ENCODE measurements around the gene PHYKPL.
A peak's percentile ranks its signal among the peaks of the same experiment; 100 is the strongest.

Gene PHYKPL

DNA sequence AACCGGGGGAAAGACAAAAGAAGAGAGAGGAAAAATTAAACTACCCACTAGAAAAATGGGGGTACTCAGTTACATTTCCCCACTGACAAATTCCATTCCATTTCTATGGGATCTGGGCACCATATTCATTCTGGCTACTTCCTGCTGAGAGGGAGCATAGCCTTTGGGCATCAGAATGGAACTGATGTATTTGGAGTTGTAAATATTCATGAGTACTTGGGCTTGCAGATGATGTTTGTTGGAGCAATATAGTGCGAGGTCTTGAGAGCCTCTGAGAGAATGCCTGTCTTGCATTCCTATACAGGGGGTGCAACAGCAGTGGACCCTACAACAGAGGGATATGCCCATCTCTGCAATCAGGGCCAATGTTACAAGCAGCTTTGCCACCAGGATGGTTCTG is 62.1 kb downstream of the PHYKPL start:
- H3K4me1 Mint-ChIP-seq = no peaks in the 10 kb centered on the region

GRCh38 chr5:178165581-178165980 is 67.0 kb downstream of the PHYKPL start:
- DNase-seq (ENCODE audit: low spot score in 2 of 2) (no peak), ATAC-seq (replicated peaks; ENCODE audit: extremely low read depth, poor library complexity, severe bottlenecking) (no peak)
- H3K4me3 Mint-ChIP-seq = no peak overlapping the region
- H3K4me1 Mint-ChIP-seq = peaks cover 7% of the 10 kb centered on the region
- no peak overlapping the region for H3K27ac Mint-ChIP-seq (ENCODE audit: low read depth)
- H3K9me3 Mint-ChIP-seq = no peaks in the 10 kb centered on the region
- no peaks in the 10 kb centered on the region for H3K36me3 Mint-ChIP-seq (ENCODE audit: insufficient read depth)
- H3K27me3 Mint-ChIP-seq = peaks cover 39% of the 10 kb centered on the region

More for the DNA sequence above, 62.1 kb downstream of the PHYKPL start:
- Mint-ChIP-seq H3K36me3 (ENCODE audit: insufficient read depth) (no peaks in the 10 kb centered on the region), H3K9me3 (no peaks in the 10 kb centered on the region), H3K27ac (ENCODE audit: low read depth) (no peak overlapping the region), H3K4me3 (no peak overlapping the region), H3K27me3 (peaks cover 8% of the 10 kb centered on the region)
- ATAC-seq (replicated peaks; ENCODE audit: extremely low read depth, poor library complexity, severe bottlenecking) (no peak), DNase-seq (ENCODE audit: low spot score in 2 of 2) (no peak)

DNA sequence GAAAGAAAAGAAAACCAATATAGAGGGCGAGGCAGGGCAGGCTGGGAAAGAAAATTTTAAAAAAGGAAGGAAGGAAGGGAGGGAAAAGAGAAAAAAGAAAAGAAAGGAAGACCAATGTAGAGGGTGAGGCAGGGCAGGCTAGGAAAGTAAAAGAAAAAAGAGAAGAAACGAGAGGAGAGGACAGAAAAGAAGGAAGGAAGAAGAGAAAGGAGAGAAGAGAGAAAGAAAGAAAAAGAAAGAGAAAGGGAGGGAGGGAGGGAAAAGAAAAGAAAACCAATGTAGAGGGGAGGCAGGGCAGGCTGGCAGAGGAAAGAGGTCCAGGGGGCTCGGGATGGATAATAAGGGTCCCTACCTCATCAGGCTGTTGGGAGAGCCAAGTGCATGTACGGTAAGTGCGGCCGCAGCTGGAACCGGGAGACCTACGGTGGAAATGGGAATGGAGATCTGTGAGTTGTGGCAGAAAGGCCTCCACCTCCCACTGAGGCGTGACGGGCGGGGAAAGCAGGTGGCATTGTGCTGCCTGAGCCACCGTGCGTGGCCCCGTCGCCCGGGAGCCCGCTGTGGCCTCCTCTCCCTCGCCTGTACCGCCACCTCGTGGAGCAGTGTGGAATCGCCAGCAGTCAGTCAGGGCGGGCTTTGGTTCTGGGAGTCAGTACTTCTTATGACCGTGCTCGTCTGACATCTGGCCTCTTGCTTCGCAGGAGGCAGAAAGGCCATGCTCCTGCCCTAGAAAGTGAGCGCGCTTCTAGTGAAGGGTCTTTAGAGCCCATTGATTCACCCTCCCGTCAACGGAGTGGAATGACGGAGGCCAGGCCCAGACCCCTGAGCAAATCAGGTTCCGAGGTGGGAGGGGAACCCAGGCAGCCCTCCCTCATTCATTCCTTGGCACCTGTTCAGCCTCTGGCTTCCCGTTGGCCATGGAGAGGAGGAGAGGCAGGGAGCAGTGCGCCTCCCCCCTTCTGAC is 68.5 kb downstream of the PHYKPL start:
- no peak overlapping the region for H3K4me3 Mint-ChIP-seq
- peak; percentile 97 for ATAC-seq (replicated peaks; ENCODE audit: extremely low read depth, poor library complexity, severe bottlenecking)
- H3K27me3 Mint-ChIP-seq = peaks cover 31% of the 10 kb centered on the region
- H3K27ac Mint-ChIP-seq (ENCODE audit: low read depth) = peak overlapping the region; percentile 45
- peak; percentile 89 to 98 for DNase-seq (ENCODE audit: low spot score in 2 of 2)
- no peaks in the 10 kb centered on the region for H3K9me3 Mint-ChIP-seq
- peaks cover 7% of the 10 kb centered on the region for H3K4me1 Mint-ChIP-seq
- no peaks in the 10 kb centered on the region for H3K36me3 Mint-ChIP-seq (ENCODE audit: insufficient read depth)

DNA sequence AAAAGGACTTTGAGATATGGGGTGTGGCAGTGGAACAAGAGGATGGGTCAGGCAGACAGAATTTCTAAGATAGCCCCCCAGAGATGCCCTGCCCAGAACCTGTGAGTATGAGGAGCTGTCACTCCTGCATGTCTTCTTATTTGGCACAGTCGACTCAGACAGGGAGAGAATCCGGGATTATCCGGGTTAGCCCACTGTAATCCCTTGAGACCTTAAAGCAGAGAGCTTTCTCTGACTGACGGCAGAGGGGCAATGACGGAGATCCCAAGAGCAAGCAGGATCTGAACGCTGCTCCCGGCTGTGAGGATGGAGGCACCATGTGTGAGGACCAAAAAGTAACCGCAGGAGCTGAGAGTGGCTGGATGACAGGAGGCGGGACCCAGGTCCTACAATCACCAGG is 70.1 kb downstream of the PHYKPL start:
- no peak for ATAC-seq (replicated peaks; ENCODE audit: extremely low read depth, poor library complexity, severe bottlenecking)
- Mint-ChIP-seq H3K4me1 (peaks cover 7% of the 10 kb centered on the region), H3K36me3 (ENCODE audit: insufficient read depth) (no peaks in the 10 kb centered on the region), H3K27ac (ENCODE audit: low read depth) (no peak overlapping the region), H3K9me3 (no peaks in the 10 kb centered on the region), H3K4me3 (no peak overlapping the region), H3K27me3 (peaks cover 31% of the 10 kb centered on the region)
- no peak for DNase-seq (ENCODE audit: low spot score in 2 of 2)

DNA sequence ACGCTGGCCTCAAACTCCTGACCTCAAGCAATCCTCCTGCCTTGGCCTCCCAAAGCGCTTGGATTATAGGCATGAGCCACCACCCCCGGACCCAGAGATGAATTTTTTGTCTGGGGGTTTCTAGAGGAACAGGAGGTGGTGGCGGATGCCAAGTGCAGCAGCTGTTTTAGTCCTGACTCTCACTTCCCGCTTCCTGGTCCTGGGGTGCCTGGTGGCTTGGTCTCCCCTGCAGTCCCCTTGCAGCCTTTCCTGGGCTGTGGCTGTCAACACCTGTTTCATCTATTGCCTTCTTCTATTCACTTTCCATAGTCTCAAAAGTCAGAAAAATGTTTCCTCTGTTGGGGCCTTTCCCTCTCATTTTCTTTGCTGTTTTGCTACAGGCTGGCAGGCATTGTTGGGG is 72.4 kb downstream of the PHYKPL start:
- H3K4me1 Mint-ChIP-seq = peaks cover 7% of the 10 kb centered on the region
- H3K9me3 Mint-ChIP-seq = no peaks in the 10 kb centered on the region
- ATAC-seq (replicated peaks; ENCODE audit: extremely low read depth, poor library complexity, severe bottlenecking) = no peak
- H3K36me3 Mint-ChIP-seq (ENCODE audit: insufficient read depth) = no peaks in the 10 kb centered on the region
- H3K27ac Mint-ChIP-seq (ENCODE audit: low read depth) = no peak overlapping the region
- peaks cover 31% of the 10 kb centered on the region for H3K27me3 Mint-ChIP-seq
- no peak overlapping the region for H3K4me3 Mint-ChIP-seq
- no peak for DNase-seq (ENCODE audit: low spot score in 2 of 2)
